ENCODE measurements around the gene NAA60.
"Not testable (repeated sequence)": the region's sequence is repeated elsewhere in the genome, so short reads cannot be mapped to it uniquely, and the experiment has no call there.

The NAA60 gene

DNA sequence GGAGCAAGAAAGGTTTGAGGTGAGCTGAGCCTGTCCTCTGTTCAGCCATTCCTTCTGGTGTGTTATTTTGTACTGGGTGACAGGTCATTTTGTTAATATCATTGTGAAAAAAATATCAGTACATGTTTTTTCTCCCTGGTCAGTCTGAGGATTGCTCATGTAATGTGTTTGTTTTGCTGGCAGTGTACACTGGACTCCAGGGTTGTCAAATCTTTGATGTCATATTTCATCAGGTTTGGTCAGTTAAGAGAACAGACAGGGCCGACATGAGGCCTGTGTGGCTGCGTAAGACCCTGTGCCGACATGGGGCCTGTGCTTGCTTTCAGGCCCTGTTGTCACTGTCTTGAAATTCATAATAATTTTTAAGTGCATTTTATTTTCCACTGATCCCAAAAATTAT lies 79.8 kb downstream of the NAA60 start:
- H3K27ac Mint-ChIP-seq: no peak overlapping the region
- H3K27me3 Mint-ChIP-seq: no peaks in the 10 kb centered on the region
- peaks cover 8% of the 10 kb centered on the region for H3K4me1 Mint-ChIP-seq (ENCODE audit: low read depth)
- peaks cover 9% of the 10 kb centered on the region for H3K36me3 Mint-ChIP-seq
- no peak overlapping the region for H3K4me3 Mint-ChIP-seq
- H3K9me3 Mint-ChIP-seq (ENCODE audit: low read depth): no peaks in the 10 kb centered on the region

DNA sequence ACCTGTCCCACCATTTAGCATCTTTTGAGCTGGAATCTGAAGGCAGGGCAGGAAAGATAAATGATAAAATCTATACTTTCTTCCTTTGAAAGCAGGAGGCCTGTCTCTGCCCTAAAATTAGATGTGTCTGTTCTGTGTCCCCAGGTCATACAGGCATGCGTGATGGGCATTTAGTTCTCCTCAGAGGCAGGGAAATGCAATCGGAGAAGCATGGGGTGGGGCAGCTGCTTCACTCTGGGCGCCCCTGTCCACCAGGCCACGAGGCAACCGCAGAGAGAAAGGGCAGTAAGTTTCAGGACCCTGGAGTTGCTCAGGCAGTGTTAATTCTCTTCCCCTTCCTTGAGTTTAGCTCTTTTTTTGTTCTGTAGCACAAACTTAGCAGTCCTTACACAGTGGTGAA lies 82.5 kb downstream of the NAA60 start:
- Mint-ChIP-seq H3K27me3 (no peaks in the 10 kb centered on the region), H3K4me1 (ENCODE audit: low read depth) (peaks cover 6% of the 10 kb centered on the region)

DNA sequence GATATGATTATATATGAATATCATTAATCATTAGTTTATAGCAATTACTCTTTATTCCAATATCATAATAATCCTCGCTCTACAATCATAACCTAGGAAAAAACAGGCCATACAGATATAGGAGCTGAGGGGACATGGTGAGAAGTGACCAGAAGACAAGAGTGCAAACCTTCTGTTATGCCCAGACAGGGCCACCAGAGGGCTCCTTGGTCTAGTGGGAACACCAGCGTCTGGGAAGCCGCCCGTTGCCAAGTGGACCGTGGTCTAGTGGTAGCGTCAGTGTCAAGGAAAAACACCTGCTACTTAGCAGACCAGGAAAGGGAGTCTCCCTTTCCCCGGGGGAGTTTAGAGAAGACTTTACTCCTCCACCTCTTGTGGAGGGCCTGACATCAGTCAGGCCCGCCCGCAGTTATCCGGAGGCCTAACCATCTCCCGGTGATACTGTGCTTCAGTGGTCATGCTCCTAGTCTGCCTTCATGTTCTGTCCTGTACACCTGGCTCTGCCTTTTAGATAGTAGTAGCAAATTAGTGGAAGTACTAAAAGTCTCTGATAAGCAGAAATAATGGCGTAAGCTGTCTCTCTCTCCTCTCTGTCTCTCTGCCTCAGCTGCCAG lies 83.8 kb downstream of the NAA60 start:
- not testable (repeated sequence) for H3K4me1 Mint-ChIP-seq (ENCODE audit: low read depth)

More for the DNA sequence above, 82.5 kb downstream of the NAA60 start:
- Mint-ChIP-seq H3K4me3 (no peak overlapping the region), H3K36me3 (peaks cover 3% of the 10 kb centered on the region), H3K9me3 (ENCODE audit: low read depth) (no peaks in the 10 kb centered on the region), H3K27ac (peak overlapping the region; percentile 41)

DNA sequence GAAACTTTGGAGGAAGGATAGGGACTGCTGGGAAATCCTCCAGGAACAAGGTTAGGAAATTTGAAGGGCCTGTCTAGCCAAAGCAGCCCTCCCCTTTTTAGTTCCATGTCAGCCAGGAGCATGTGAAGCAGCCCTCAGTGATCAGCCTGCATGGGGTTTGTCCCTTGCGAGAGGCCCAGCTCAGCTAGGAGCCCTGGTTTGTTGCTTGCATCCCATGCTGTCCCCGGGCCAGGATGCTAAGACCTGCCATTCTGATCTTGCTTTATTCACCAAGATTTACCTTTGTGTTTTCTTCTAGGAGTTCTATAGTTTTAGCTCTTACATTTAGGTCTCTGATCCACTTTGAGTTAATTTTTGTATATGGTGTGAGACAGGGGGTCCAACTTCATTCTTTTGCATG lies 84.9 kb downstream of the NAA60 start:
- Mint-ChIP-seq H3K9me3 (ENCODE audit: low read depth) (no peaks in the 10 kb centered on the region), H3K36me3 (no peaks in the 10 kb centered on the region), H3K27me3 (no peaks in the 10 kb centered on the region), H3K4me3 (no peak overlapping the region), H3K27ac (no peak overlapping the region), H3K4me1 (ENCODE audit: low read depth) (peaks cover 6% of the 10 kb centered on the region)

More for the DNA sequence above, 83.8 kb downstream of the NAA60 start:
- not testable (repeated sequence) for H3K27ac Mint-ChIP-seq; H3K27me3 Mint-ChIP-seq; H3K4me3 Mint-ChIP-seq; H3K36me3 Mint-ChIP-seq; H3K9me3 Mint-ChIP-seq (ENCODE audit: low read depth)

DNA sequence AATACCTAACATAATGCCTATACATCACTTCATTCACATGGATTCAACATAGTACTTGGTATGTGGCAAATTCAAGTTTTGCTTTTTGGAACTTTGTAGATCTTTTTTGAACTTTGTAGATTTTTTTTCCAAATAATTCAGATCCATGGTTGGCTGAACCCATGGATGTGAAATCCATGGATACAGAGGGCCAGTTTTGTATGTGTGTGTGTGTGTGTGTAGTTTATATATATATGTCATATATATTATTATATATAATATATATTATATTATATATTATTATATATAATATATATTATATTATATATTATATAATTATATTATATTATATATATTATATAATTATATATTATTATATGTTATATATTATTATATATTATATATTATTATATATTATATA lies 85.7 kb downstream of the NAA60 start:
- Mint-ChIP-seq H3K36me3 (no peaks in the 10 kb centered on the region), H3K27ac (no peak overlapping the region), H3K9me3 (ENCODE audit: low read depth) (no peaks in the 10 kb centered on the region), H3K4me1 (ENCODE audit: low read depth) (peaks cover 6% of the 10 kb centered on the region), H3K27me3 (no peaks in the 10 kb centered on the region), H3K4me3 (no peak overlapping the region)

DNA sequence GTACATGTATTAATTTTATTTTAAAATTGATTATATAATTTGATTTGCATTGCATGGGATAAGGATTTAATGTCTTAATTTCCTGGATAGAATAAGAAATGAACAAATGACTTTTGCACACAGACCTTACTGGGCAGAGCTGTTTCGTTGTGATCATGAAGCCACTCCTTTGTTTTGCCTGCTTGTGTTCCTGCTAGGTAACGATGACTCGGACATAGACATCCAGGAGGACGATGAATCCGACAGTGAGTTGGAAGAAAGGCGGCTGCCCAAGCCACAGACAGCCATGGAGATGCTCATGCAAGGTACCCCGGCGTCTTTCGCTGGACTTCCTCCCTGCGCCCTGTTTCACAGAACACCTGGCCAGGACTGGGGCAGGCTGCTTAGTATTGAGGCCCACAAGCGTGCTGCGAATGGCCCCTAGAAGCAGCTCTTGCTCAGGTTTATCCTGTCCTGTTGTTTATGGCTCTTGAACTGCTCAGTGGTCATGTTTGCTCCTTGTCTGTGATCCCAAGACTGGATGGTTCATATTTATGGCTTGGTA lies 87.0 kb downstream of the NAA60 start:
- Mint-ChIP-seq H3K27ac (no peak overlapping the region), H3K4me3 (no peak overlapping the region), H3K4me1 (ENCODE audit: low read depth) (peaks cover 8% of the 10 kb centered on the region), H3K36me3 (no peaks in the 10 kb centered on the region), H3K27me3 (no peaks in the 10 kb centered on the region), H3K9me3 (ENCODE audit: low read depth) (no peaks in the 10 kb centered on the region)

DNA sequence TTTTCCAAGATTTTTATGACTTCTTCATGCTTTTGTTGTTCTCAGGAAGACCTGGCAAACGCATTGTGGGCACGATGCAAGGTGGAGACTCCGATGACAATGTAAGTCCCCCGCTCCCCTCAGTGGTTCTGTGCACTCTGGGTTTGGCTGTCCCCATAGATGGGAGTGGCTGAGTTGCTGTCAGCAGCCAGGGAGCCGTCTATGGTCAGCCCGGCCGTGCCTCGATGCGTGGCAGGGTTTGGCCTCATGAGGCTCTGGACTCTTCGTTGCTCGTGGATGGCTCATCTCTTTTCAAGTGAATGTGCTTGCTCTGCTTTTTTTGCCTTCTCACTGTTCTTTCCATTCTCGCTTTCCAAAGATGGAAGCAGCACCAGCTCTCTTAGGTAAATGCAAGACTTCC lies 89.3 kb downstream of the NAA60 start:
- H3K4me1 Mint-ChIP-seq (ENCODE audit: low read depth): peaks cover 7% of the 10 kb centered on the region
- no peaks in the 10 kb centered on the region for H3K9me3 Mint-ChIP-seq (ENCODE audit: low read depth)
- H3K36me3 Mint-ChIP-seq: no peaks in the 10 kb centered on the region
- H3K27me3 Mint-ChIP-seq: no peaks in the 10 kb centered on the region
- no peak overlapping the region for H3K4me3 Mint-ChIP-seq
- H3K27ac Mint-ChIP-seq: no peak overlapping the region

DNA sequence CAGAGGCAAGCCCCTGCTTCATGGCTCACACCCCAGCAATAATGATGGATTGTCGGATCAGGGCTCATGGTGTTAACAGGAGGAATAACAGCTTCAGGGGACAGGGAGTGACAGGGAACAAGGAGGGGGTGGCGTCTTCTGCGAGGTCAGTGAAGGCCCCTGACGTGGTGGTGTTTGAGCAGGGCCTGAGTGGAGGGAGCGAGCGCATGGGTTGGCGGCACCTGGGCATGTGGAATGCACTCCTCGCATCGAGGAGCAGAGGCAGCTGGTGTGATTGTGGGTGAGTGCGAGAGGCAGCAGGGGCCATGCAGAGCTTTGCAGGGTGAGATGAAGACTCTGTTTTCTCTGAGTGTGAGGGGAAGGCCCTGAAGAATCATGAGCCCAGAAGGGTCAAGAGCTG lies 90.6 kb downstream of the NAA60 start:
- Mint-ChIP-seq H3K27ac (peak overlapping the region; percentile 66), H3K36me3 (no peaks in the 10 kb centered on the region), H3K9me3 (ENCODE audit: low read depth) (no peaks in the 10 kb centered on the region), H3K27me3 (no peaks in the 10 kb centered on the region), H3K4me1 (ENCODE audit: low read depth) (peaks cover 5% of the 10 kb centered on the region), H3K4me3 (no peak overlapping the region)

DNA sequence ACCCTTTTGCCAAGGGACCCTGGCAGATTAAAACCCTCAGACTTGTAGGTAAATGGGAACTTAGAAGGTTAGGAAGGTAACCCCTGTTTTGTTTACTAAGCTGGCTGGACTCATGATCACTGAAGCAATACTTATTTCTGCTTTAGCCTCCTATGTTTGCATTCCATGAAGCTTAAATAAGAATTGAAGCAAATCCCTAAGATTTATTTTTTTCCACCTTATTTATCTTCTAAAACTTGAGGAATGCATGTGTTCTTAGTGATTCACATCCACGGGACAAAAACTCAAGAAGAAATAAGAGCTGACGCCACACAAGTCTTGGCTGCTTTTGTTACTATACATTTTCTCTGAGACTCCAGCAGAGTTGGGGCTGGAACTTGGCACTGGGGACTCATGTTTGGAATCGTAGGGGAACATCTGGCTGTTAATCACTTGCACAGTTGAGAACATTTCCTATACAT lies 92.8 kb downstream of the NAA60 start:
- no peaks in the 10 kb centered on the region for H3K27me3 Mint-ChIP-seq
- peaks cover 5% of the 10 kb centered on the region for H3K4me1 Mint-ChIP-seq (ENCODE audit: low read depth)
- H3K9me3 Mint-ChIP-seq (ENCODE audit: low read depth): no peaks in the 10 kb centered on the region
- no peaks in the 10 kb centered on the region for H3K36me3 Mint-ChIP-seq
- peak overlapping the region; percentile 10 for H3K27ac Mint-ChIP-seq
- no peak overlapping the region for H3K4me3 Mint-ChIP-seq

Measured in activated naive CD8-positive, alpha-beta T cell (primary cell).